Dermis blood vessel endothelial cell (primary cell): Measurements from ENCODE around the gene SNRNP48. TPM values are rescaled to one million over a fixed set of nuclear protein-coding genes. Genes with fewer than 3 reads are reported as not detected.

Experiments used
- DNase-seq: peaks from one replicate; pipeline ENCODE4 v3.0.0; 2010
- total RNA-seq: library from RNA; depleted of rRNA; stranded (reverse); fragments of >200 nt; gene quantifications from 2 replicates; pipeline ENCODE4 v1.2.3, GENCODE V29; 2014

SNRNP48 gene
- total RNA-seq, 1 donor from 2014 or later, result 14.3 TPM

GRCh38 chr6:7594579-7595125, 4.7 kb downstream of the SNRNP48 start:
- DNase-seq, result no peak

- no peak for DNase-seq
Measured at GRCh38 chr6:7604003-7604402, 14.0 kb downstream of the SNRNP48 start.

GRCh38 chr6:7604506-7604905, 14.5 kb downstream of the SNRNP48 start:
- DNase-seq, result no peak

GRCh38 chr6:7615611-7616383, 25.8 kb downstream of the SNRNP48 start:
- peak; percentile 77 for DNase-seq

GRCh38 chr6:7617801-7618764, 28.1 kb downstream of the SNRNP48 start:
- peak; percentile 56 for DNase-seq

GRCh38 chr6:7621761-7622160, 31.8 kb downstream of the SNRNP48 start:
- no peak for DNase-seq

GRCh38 chr6:7624796-7625710, 35.1 kb downstream of the SNRNP48 start:
- peak; percentile 7 for DNase-seq

- DNase-seq, result no peak
Measured at GRCh38 chr6:7628479-7628878, 38.5 kb downstream of the SNRNP48 start.

GRCh38 chr6:7628909-7629308, 38.9 kb downstream of the SNRNP48 start:
- DNase-seq, result no peak

- DNase-seq, result no peak
Measured at GRCh38 chr6:7629321-7629720, 39.3 kb downstream of the SNRNP48 start.

- DNase-seq, result no peak
Measured at GRCh38 chr6:7630792-7631191, 40.8 kb downstream of the SNRNP48 start.

- DNase-seq, result no peak
Measured at GRCh38 chr6:7631466-7631865, 41.5 kb downstream of the SNRNP48 start.

- DNase-seq, result no peak
Measured at GRCh38 chr6:7632501-7633290, 42.7 kb downstream of the SNRNP48 start.

- DNase-seq, result no peak
Measured at GRCh38 chr6:7633361-7633760, 43.4 kb downstream of the SNRNP48 start.

GRCh38 chr6:7636151-7636550, 46.2 kb downstream of the SNRNP48 start:
- no peak for DNase-seq

GRCh38 chr6:7637533-7637932, 47.5 kb downstream of the SNRNP48 start:
- no peak for DNase-seq

GRCh38 chr6:7639427-7639826, 49.4 kb downstream of the SNRNP48 start:
- no peak for DNase-seq

GRCh38 chr6:7640016-7640415, 50.0 kb downstream of the SNRNP48 start:
- DNase-seq, result no peak

- DNase-seq, result no peak
Measured at GRCh38 chr6:7640607-7641577, 50.9 kb downstream of the SNRNP48 start.

- DNase-seq, result no peak
Measured at GRCh38 chr6:7642791-7643190, 52.8 kb downstream of the SNRNP48 start.
